HFFc6 (cell line): ENCODE data around the gene SPCS2. TPM values are rescaled to one million over a fixed set of nuclear protein-coding genes. Genes with fewer than 3 reads are reported as not detected.
A peak's percentile ranks its signal among the peaks of the same experiment; 100 is the strongest.
"Not testable (repeated sequence)": the region's sequence is repeated elsewhere in the genome, so short reads cannot be mapped to it uniquely, and the experiment has no call there.

Experiments
- DNase-seq: peaks from one replicate; pipeline ENCODE4 v3.0.0-alpha.2; 2018
- H3K27ac Mint-ChIP-seq: 2 replicates; pipeline ENCODE4 v1.8.0; 2020; ENCODE audit warnings: mild to moderate bottlenecking, mixed read lengths
- H3K27me3 Mint-ChIP-seq: 2 replicates; pipeline ENCODE4 v1.8.0; 2021; ENCODE audit warnings: mild to moderate bottlenecking, moderate library complexity, mixed read lengths; ENCODE audit not compliant: insufficient read depth
- H3K36me3 Mint-ChIP-seq: 2 replicates; pipeline ENCODE4 v1.8.0; 2021; ENCODE audit warnings: low read depth, mixed read lengths
- H3K4me1 Mint-ChIP-seq: 2 replicates; pipeline ENCODE4 v1.8.0; 2020; ENCODE audit warnings: low read depth, mixed read lengths
- H3K4me3 Mint-ChIP-seq: 2 replicates; pipeline ENCODE4 v1.8.0; 2020; ENCODE audit warnings: mild to moderate bottlenecking, moderate library complexity, mixed read lengths
- H3K9me3 Mint-ChIP-seq: 2 replicates; pipeline ENCODE4 v1.8.0; 2020; ENCODE audit warnings: mild to moderate bottlenecking, mixed read lengths
- CTCF ChIP-seq: fragments of 200-600 bp; sonication (generic); IDR thresholded peaks from 2 replicates; pipeline ENCODE4 v1.5.0; 2021; ENCODE audit warnings: antibody characterized with exemption, mild to moderate bottlenecking
- total RNA-seq, 6 experiments: library from RNA; stranded (reverse); fragmentation: NEBNext Ultra II Directional; extraction: Animal tissue kit (Norgen Biotek cat#: 25700); gene quantifications; 2 replicates in 1 of 6; 3 replicates in 5 of 6; pipeline ENCODE4 v1.2.3, GENCODE V29; 2021

The SPCS2 gene
- total RNA-seq, 6 experiments from 2014 or later = 152 to 190 (median 168) TPM

- TF ChIP-seq CTCF = peak; percentile 47
- peak overlapping the region; percentile 29; the same call in 1 of the 2 replicates for H3K27ac Mint-ChIP-seq
- no peak overlapping the region for H3K4me3 Mint-ChIP-seq
- H3K4me1 Mint-ChIP-seq = peaks cover 17% of the 10 kb centered on the region
- H3K36me3 Mint-ChIP-seq = peaks cover 23% of the 10 kb centered on the region
- DNase-seq = peak; percentile 77
- H3K9me3 Mint-ChIP-seq = peaks cover 7% of the 10 kb centered on the region
- no peaks in the 10 kb centered on the region; the same call in 1 of the 2 replicates for H3K27me3 Mint-ChIP-seq
Measured at GRCh38 chr11:75014129-75014528, 65.1 kb downstream of the SPCS2 start.

- not testable (repeated sequence) for H3K36me3 Mint-ChIP-seq, H3K27me3 Mint-ChIP-seq, H3K27ac Mint-ChIP-seq, H3K4me3 Mint-ChIP-seq, H3K9me3 Mint-ChIP-seq, DNase-seq
- H3K4me1 Mint-ChIP-seq = peaks cover 13% of the 10 kb centered on the region
Measured at GRCh38 chr11:75019200-75019599, 70.1 kb downstream of the SPCS2 start.

GRCh38 chr11:75020328-75020727, 71.3 kb downstream of the SPCS2 start:
- not testable (repeated sequence) for H3K9me3 Mint-ChIP-seq, DNase-seq, H3K27me3 Mint-ChIP-seq, H3K4me3 Mint-ChIP-seq, H3K27ac Mint-ChIP-seq, H3K4me1 Mint-ChIP-seq, H3K36me3 Mint-ChIP-seq

GRCh38 chr11:75022296-75022695, 73.2 kb downstream of the SPCS2 start:
- TF ChIP-seq CTCF = no peak
- Mint-ChIP-seq H3K4me3 (no peak overlapping the region), H3K36me3 (peaks cover 7% of the 10 kb centered on the region), H3K27ac (no peak overlapping the region), H3K27me3 (no peaks in the 10 kb centered on the region; the same call in none of the 2 replicates), H3K9me3 (peaks cover 7% of the 10 kb centered on the region), H3K4me1 (peaks cover 9% of the 10 kb centered on the region; the same call in 1 of the 2 replicates)
- DNase-seq = no peak

- TF ChIP-seq CTCF = peak; percentile 100
- Mint-ChIP-seq H3K9me3 (peaks cover 7% of the 10 kb centered on the region), H3K4me3 (no peak overlapping the region), H3K36me3 (peaks cover 7% of the 10 kb centered on the region), H3K4me1 (peaks cover 9% of the 10 kb centered on the region; the same call in 1 of the 2 replicates), H3K27ac (no peak overlapping the region), H3K27me3 (peaks cover 1% of the 10 kb centered on the region)
- DNase-seq = peak; percentile 81
Measured at GRCh38 chr11:75022759-75023396, 73.8 kb downstream of the SPCS2 start.

GRCh38 chr11:75023446-75024067, 74.5 kb downstream of the SPCS2 start:
- TF ChIP-seq CTCF = no peak
- Mint-ChIP-seq H3K4me1 (peaks cover 9% of the 10 kb centered on the region; the same call in 1 of the 2 replicates), H3K27me3 (peaks cover 2% of the 10 kb centered on the region), H3K4me3 (no peak overlapping the region), H3K36me3 (peaks cover 6% of the 10 kb centered on the region), H3K27ac (no peak overlapping the region), H3K9me3 (peaks cover 5% of the 10 kb centered on the region)
- DNase-seq = no peak
